GM18868 (cell line): ENCODE results near the gene KLHL40.

ENCODE experiments used
- ATAC-seq: cut with Tn5 transposase; IDR thresholded peaks from one replicate; pipeline ENCODE4 v1.9.1; 2021; ENCODE audit warnings: mild to moderate bottlenecking, moderate library complexity; ENCODE audit not compliant: unreplicated experiment

KLHL40 gene

GRCh38 chr3:42656680-42657610, 28.4 kb upstream of the KLHL40 start:
- ATAC-seq = no peak

- ATAC-seq = no peak
Observed at GRCh38 chr3:42657675-42658074, 27.7 kb upstream of the KLHL40 start.

DNA sequence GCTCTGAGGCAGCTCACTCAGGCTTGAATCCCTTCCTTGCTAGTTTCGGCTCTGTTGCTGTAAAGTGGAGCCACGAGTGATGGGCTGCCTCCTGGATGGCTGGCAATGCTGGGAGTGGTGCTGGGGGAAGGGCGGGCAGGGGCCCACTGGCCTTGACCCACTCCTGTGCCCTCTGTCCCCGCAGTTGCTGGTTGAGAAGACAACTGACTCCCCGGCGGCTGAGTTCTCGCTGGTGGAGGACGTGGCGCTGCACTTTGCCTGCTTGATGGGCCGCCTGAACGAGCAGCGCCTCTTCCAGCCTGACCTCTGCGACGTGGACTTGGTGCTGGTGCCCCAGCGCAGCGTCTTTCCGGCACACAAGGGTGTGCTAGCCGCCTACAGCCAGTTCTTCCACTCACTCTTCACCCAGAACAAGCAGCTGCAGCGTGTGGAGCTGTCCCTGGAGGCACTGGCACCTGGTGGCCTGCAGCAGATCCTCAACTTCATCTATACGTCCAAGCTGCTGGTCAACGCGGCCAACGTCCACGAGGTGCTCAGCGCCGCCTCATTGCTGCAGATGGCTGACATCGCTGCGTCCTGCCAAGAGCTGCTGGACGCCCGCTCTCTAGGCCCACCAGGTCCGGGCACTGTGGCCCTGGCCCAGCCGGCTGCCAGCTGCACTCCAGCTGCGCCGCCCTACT, 27.1 kb upstream of the KLHL40 start:
- ATAC-seq = no peak

DNA sequence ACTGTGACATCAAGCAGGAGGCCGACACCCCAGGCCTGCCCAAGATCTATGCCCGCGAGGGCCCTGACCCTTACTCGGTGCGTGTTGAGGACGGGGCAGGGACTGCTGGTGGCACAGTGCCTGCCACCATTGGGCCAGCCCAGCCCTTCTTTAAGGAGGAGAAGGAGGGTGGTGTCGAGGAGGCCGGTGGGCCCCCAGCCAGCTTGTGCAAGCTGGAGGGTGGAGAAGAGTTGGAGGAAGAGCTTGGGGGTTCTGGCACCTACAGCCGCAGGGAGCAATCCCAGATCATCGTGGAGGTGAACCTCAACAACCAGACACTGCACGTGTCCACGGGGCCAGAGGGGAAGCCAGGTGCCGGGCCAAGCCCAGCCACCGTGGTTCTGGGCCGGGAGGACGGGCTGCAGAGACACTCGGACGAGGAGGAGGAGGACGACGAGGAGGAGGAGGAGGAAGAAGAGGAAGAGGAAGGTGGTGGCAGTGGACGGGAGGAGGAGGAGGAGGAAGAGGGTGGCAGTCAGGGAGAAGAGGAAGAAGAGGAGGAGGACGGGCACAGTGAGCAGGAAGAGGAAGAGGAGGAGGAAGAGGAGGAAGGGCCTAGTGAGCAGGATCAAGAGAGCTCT, 26.5 kb upstream of the KLHL40 start:
- no peak for ATAC-seq

GRCh38 chr3:42659451-42660130, 25.7 kb upstream of the KLHL40 start:
- no peak for ATAC-seq

GRCh38 chr3:42660131-42660715, 25.1 kb upstream of the KLHL40 start:
- no peak for ATAC-seq

DNA sequence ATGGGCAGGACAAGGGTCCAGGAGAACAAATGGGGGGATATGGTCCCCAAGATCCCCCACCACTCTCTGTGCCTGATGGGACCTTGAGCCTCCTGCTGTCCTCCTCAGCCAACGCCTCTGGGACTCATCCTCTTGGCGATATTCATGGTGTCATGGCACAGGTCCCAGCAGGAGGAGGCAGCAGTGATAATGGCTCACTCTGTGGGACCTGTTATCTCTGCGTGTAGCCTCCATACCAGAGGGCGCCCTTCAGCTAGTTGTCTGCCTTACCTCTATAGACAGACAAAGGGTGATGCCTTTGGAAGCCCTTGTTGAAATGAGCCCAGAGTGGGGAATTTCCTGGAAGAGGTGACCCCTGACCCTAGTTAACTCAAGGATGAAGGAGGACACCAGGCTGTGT, 24.4 kb upstream of the KLHL40 start:
- no peak for ATAC-seq

DNA sequence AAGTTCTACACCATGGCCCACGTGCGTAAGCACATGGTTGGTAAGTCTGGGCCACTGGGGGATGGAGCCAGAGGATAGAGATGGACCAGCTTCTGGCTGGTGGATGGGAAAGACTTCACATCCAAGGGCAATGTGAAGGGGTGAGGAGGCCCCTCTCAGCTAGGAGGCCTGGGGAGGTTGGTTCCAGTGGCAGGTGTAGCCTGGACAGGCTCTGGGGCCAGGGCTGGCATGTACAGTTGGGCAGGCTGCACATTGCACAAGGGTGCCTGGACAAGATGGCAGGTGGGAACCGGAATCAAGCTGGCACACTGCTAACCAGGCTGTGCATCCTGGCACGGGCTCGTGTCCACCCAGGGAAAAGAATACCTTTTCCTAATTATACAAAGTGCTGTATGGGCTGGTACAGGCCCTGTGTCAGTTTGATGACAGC, 23.7 kb upstream of the KLHL40 start:
- no peak for ATAC-seq

- no peak for ATAC-seq
Observed at GRCh38 chr3:42662037-42662812, 23.1 kb upstream of the KLHL40 start.

DNA sequence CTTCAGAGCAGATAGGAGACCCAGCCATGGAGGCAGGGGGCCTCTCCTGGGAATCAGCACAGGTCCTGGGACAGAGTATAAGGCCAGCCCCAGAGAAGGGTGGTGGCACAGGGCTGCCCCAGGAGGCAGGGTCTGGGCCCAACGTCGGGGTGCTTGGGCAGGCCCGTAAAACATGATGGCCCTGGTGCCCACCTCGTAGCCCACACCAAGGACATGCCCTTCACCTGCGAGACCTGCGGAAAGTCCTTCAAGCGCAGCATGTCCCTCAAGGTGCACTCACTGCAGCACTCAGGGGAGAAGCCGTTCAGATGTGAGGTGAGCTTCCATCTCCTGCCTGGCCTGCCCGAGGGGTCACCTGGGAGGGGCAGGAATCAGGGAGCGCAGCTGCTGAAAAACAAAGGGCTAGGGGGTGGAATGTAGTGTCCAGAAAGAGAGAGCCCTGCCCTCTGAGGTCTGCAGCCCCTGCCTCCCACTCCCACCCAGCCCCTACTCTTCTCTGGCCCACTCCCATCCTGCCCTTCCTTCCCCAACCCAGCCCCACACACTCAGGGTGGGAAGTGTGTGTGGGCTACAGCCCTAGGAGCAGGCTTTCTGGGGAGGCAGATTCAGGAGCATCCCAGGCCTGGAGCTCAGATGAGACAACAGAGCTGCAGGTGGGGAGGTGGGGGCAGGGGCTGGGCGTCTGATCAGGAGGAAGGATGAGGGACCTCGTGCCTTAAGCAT, 22.4 kb upstream of the KLHL40 start:
- ATAC-seq = no peak

DNA sequence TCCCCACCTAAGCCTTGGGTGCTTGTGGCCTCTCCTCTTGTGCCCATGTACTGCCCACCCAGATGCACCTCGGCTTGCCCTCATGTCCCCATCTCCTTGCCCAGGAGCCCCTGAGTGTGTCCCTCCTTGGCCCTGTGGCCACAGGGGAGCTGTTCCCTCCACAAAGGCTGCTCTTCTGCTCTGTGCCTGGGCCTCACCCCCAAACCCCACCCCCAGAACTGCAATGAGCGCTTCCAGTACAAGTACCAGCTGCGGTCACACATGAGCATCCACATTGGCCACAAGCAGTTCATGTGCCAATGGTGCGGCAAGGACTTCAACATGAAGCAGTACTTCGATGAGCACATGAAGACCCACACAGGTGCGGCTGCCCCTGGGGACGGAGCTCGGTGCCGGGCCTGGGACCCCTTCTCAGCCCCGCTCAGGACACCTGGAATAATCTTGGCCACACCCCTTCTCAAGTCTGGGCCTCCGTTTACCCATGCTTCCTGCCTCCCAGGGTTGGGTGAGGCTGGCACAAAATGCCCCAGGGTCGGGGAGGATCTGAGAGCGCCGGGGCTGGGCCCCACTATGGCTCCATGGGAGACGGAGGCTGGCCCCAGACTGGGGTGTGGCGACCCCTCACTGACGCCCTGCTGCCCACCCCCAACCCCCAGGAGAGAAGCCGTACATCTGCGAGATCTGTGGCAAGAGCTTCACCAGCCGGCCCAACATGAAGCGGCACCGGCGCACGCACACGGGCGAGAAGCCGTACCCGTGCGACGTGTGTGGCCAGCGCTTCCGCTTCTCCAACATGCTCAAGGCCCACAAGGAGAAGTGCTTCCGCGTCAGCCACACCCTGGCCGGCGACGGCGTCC, 21.5 kb upstream of the KLHL40 start:
- ATAC-seq = peak; percentile 51

DNA sequence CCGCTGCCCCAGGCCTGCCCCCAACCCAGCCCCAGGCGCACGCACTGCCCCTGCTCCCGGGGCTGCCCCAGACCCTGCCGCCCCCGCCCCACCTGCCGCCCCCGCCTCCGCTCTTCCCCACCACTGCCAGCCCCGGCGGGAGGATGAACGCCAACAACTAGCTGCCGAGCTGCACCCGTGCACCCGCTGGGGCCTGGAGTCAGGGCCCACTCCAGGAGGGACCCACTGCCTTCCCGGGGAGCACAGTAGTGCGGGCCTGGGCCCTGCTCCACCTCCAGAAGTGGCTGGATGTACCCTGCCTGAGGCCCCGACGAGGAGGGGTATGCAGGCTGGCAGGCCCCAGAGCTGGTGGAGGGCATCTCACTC, 20.9 kb upstream of the KLHL40 start:
- no peak for ATAC-seq

- no peak for ATAC-seq
Observed at GRCh38 chr3:42665050-42665878, 20.1 kb upstream of the KLHL40 start.

- ATAC-seq = no peak
Observed at GRCh38 chr3:42666022-42666421, 19.3 kb upstream of the KLHL40 start.

- ATAC-seq = no peak
Observed at GRCh38 chr3:42666577-42666998, 18.7 kb upstream of the KLHL40 start.

- no peak for ATAC-seq
Observed at GRCh38 chr3:42667096-42667522, 18.2 kb upstream of the KLHL40 start.
